Amniotic stem cell (primary cell): ENCODE measurements around the gene ADAM12.
A peak's percentile ranks its signal among the peaks of the same experiment; 100 is the strongest.

Experiments used
- DNase-seq: peaks from one replicate; lab custom pipeline; 2025; lab: John Stamatoyannopoulos, UW

ADAM12 gene

DNA sequence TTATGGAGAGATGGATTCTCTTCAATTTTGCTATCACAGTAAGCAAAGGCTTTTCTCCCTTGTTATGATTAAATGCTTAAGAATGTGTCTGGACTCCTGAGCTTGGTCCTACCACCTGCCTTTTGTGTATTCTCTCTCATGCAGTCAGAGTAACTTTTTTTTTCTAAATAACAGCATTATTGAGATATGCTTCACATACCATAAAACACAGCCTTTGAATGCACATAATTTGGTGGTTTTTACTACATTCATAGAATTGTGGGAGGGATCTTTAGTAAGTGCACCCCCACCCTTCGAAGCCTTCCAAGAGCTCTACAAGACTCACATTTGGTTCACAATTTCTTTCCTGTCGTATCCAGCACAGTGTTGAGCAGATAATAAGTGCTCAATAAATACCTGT, 175.5 kb downstream of the ADAM12 start:
- no peak for DNase-seq

DNA sequence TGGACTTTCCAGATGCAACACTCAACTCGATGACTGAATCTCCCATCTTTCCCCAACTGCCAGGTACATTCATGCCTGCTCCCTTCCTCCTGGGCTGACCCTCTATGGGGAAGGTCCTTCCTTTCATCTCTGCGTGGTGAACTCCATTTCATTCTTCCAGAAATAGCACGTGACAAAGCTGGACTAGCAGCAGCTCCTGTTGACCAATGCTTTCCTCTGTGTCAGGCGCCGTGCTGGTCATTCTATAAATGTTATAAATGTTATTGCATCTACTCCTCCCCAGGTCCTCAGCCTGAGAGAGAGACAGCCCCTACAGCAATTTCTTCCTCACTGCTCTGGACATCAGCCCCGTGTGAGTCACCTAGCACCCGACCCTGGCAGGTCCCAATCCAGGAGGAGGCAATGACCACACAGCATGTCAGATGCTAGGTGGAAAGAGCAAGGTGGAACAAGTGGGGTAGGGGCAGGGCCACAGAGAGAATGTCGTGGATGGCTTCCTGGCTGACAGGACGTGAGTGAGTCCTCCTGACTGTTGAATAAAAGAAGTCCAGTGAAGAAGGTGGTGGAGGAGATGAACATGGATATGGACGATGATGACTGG, 178.1 kb downstream of the ADAM12 start:
- DNase-seq: no peak

DNA sequence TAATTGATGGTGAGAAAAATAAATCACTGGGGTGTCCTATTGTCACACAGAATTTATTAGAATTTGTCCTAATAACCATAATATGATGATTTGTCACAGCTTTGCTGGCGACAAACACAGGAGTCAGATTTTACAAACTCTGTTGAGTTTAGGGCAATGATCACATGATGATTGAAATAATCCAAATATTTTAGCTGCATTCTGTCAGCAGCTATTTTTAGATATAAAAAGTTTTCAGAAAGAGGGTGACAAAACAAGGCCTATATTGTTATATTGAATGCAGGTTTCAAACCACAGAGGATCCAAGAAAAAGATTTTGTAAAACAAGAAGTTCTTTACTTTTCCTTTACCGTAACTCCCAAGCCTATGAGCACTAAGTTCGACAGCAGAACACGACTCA, 178.8 kb downstream of the ADAM12 start:
- no peak for DNase-seq

DNA sequence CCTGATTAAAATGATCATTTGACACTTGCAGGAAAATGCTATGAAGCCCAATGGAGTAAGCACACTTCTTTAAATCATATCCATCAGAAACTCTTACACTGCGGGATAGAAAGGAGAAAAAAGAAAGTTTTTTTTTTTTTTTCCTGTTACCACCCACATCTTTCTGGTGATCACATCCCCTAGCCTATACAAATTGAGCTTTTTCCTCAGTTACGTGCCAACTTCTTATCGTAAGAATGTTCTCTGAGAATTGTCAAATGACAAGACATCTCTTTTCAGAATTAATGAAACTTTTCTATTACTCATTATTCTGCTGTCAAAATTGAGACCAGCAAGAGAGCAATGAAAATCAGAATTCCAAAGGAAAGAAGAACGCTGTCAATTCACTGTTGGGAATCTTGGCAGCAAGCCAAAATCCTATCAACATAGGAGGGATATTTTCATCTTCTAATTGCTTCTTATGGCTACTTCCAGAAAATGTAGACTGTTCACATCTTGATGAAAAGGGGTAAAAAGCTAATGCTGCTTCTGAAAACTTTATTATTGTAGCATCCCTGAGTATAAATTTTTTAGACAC, 179.5 kb downstream of the ADAM12 start:
- no peak for DNase-seq

DNA sequence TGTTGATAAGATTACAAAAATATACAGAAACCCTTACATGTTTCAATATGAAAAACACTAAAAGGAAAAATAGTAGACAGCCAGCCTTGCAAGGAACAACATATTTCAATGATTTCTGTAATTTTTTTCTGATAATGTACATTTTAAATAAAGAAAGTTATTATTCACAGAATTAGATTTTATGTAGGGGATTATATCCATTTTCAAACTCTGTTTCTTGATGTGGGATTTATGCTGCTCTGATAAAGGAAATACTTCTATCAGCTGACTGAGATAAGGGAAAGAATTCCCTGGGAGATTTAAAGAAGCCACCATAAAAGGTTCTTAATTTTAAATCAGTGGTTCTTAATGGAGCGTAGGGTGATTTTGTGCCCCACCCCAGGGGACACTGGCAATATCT, 180.4 kb downstream of the ADAM12 start:
- no peak for DNase-seq

DNA sequence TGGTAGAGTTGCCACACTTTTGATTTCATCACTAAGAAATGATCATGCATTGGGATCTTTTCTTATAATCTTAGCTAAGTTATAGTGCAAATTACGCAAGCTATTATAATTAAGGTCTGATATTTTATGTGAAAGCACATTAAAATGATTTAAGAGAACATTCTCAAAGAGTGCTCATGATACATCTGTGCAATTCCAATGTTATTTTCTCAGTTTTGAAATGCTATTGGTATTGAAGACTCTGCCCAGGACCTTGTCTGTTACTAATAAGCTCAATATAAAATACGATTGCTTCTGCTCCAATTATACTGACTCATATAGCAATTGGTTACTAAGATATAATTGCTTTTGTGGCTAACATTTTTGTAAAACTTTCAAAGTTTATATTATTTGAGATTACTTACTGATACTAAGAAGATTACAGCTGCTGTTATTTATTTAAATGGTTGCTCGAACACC, 180.9 kb downstream of the ADAM12 start:
- DNase-seq: no peak

DNA sequence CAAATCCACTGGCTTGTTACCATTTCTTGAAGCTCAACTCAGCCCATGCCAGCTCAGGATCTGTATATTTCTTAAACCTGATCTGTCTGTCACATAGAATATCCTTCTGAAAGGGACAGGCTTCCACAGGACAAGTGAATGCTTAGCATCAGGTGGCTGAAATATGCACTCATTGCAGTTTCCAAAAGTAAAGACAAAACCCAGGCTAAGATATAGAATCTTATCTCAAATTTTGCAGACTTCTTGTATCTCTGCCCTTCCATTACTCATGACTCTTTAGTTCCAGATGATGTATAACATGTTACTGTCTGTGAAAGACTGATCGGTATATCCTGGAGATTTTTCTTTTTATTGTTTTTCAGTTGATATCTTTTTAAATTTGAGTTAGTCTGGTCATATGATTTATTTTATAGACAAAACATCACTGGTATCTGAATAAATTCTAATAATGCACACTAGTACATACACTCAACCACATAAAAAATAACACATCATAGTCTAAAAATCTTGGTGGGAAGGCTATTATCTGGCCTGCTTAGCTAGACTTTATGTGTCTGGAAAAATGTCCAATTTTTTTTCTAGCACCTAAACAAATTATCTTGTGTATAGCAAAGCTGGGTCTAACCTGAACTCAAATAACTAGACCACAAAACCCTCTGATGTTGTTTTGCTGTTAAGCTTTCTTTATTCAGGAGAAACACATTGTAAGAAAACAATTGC, 182.6 kb downstream of the ADAM12 start:
- no peak for DNase-seq

DNA sequence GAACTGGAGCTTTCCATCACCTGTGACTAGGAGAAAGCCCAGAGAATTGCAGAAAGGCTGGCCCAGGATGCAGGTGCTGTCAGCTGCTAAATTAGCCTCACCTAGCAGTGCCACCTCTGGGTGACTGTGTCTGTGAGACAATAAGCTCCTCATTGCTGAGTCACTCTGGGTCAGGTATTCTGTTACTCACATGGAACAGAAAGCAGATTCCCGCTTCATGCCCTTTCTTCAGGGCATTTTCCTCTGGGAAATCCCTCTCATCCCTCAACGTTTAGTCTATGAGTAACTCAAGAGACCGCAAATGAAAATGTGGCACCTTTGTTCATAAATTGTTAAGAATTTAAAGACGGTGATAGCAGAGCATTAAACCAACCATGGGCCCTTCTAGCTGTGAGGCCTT, 184.0 kb downstream of the ADAM12 start:
- DNase-seq: no peak

DNA sequence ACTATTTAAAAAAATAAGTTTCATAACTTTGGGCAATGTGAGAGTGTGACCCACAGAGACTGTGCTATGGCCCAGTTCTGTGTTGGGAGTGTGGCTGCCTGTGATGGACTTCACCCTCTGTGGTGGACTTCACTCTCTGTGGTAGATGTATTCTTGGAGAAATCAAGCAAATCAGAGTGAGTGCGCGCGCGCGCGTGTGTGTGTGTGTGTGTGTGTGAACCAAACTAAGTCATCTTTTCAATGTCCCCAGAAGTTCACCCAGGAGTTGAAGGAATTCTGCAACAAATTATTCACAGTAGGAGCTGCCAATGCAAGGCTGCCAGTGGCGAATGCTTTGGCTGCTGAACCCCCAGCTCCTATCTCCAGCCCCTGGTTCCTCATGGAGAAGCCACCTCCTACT, 184.5 kb downstream of the ADAM12 start:
- no peak for DNase-seq

DNA sequence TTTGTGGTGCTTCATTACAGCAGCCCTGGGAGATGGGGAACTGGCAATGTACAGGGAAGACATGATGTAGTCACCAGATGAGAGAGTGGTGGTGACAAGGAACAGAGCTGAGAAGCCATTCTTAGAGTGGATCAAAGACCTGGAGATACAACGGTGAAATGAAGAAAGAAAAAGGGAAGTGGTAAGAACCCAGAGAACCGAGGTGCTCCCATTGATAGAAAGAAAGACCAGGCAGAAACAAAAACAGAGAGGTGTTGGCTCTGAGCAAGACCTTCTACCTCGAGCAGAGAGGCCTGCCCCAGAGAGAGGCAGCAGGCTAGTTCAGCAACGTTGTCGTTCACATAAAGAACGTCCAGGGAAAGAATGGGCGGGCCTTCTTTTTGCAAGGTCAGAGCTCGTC, 186.7 kb downstream of the ADAM12 start:
- no peak for DNase-seq

DNA sequence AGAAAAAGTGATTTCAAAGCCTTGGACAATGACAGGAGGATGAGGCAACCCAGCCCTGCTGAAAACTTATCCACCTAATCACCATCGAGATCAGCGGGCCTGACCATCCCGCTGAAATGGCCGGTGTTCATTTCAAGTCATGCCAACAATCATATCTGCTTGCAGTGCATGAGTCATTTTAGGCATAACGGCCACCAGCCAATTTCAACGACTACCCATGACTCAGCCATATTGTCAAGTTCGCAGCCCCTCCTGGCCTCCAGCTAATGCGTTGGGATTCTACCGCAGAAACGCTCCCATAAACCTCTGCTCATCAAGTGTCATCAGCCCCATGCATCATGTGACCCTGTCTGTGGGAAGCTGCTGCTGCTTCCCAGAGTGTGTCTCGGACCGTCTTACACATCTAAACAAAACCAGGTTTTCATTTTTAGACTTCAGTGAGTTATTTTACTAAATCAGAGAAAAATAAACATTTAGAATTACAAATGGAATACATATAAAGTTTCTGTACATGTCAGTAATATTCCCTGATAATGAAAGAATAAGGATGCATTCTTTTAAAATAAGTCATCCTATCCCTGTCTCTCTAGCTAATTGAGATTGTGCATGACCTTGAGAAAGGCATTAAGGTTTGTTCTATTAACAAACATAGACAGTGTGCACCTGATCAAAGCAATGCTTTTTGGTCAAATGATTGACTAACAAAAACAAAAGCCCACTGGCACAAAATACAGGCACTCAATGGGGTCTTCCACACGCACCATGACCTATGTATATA, 188.9 kb downstream of the ADAM12 start:
- DNase-seq: peak; percentile 95

DNA sequence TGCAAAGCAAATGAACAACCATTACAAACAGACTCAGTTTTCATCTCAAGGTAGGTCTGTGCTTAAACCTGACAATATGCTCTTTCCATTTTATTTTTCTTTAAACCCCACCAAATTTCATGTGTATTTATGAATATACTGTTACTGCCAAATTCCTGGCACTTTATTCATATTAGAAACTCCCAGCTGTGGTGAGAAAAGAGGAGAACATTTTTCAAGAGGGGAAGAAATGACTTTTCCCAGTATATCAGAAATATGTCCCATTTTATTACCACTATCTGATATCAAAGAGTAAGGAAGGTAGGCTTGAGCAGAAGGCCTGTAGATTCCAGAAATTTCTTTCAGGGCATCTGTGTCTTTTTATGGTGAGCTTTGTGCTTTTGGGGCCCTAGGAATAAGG, 189.6 kb downstream of the ADAM12 start:
- DNase-seq: no peak

DNA sequence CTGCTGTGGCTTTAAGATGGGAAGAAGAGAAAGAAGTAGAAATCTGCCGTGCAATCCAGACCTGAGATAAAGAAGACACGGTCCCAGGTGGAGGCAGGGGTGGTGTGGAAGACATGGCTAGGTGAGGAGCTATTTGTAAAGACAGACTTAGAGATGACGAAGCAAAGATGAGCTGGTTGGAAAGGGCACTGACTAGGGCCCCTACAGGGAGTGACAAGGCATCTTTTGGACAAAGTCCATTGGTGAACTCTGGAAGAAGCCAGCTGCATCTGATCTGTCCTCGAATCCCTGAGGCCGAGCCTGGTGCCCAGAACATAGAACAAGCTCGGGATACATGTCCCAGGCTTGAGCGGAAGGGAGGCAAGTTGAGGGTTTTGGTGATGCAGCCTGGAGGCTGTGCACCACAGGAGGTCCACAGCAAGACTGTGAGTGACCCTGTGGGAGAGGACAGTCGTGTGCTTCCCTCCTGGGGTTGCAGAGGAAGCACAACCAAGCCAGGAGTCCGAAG, 191.2 kb downstream of the ADAM12 start:
- no peak for DNase-seq

DNA sequence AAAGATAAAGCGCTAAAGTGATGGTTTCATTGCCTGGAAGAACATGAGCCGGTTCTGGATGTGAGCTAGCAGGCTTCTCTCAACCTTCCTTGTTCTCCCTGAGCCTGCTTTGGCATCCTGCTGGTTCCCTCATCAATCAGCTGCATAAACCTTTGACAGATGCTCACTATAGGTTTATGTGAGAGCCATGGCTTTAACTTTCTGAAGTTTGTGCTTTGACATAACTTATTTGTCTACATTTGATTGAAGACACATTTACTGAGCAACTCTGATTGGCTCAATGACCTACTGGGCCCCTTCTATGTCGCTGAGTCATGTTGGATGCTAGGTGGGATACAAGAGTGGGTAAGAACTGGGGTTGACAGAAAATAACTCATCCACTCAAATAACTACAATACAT, 192.0 kb downstream of the ADAM12 start:
- DNase-seq: no peak

DNA sequence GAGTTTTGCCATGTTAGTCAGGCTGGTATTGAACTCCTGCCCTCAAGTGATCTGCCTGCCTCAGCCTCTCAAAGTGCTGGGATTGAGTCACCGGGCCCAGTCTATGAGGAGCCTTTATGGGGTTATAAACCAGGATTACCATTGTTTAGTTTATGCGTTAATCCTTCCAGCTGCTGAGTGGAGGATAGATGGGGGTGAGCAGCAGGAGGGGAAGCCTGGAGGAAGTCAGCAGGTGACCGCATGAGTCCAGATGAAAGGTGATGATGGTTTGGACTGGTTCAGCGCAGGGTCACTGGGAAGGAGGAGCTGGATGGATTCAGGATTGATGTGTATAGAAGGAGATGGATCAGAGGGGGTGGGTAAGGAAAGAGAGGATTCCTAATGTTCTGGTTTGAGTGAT, 197.1 kb downstream of the ADAM12 start:
- no peak for DNase-seq

DNA sequence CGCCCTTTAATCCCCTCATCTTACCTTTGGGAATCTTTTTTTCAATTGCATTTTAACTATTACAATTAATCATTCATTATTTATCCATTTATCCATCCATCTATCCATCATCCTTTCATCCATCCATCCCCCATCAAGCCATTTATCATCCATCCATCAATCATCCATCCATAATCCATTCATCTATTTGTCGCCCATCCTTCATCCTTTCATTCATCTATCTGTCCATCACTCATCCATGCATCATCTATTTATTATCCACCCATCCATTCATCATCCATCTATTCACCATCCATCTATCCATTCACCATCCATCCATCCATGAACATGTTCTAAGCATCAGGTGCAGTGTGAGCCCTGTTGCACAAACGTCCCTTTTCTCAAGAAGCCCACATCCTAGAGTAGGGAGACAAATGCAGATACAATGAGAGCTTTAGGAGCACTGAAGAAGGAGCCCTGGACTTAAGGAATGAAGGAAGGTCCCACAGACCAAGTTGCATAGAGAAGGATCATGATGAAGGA, 199.5 kb downstream of the ADAM12 start:
- no peak for DNase-seq

DNA sequence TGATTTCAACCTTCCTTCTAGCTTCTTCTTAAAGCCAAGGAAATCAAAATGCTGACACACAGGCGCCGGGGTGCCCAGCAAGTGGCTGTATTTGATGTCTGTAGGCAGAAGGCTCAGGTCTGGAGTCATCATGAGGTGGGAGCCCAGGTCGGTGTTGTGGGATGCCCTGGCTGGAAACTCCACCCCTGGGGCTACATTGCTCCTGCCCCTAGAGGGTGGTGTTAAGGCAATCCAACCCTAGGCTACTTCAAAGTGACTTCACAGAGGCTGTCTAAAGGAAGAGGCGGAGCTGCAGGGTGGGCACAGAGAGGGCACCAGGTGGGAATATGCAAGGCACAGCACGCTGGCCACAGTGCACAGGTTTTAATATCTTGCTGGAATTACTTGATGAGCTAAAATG, 200.9 kb downstream of the ADAM12 start:
- DNase-seq: no peak

DNA sequence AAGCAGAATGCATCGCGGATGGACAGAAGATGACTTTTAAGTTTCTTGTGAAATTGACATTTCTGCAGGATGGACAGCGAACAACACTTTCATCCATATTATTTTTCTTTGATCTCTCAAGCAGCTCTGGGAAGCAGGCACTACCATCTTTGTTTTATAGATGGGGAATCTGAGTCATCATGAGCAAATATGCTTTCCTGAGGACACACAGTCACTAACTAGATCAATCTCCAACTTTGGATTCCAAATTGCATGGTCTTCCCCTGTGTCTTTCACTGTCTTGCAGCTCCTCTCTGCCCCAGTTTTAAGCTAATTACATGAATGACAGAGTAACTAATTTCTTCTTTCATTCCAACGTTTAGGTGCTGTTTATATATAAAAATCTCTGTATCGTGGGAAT, 201.5 kb downstream of the ADAM12 start:
- DNase-seq: no peak

DNA sequence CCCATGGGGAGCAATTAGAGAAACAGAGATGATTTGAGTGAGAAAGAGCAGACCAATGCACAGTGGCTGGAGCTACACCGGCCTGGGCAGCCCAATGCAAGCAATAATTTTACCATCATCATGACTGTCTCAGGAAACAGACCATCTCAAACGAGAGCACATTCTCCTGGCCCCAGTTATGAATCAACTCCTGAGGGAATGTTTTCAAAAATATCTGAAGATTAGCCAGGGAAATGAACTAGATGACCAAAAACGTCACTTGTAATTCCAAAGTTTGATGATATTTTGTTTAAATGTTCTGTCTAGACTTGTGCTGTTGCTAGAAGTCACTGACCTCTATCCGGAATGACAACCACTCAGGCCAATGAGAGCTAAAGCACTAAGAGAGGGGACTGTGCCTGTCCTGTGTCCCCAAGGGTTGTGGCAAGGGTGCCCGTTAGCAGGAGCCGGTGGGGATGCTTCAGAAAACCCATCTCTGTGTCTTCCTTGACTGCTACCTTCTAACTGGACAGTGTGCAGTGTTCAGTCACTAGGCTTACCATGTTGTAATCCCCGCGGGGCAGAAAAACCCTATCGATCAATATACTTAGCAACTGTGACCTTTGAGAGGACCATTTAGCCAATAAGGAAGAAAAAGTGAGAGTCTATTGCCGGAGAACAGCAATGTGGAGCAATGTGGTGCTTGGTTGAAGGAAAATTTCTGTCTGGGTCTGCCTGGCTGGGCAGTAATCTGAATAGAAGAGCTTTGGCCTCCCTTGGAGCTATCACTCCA, 202.4 kb downstream of the ADAM12 start:
- DNase-seq: no peak

DNA sequence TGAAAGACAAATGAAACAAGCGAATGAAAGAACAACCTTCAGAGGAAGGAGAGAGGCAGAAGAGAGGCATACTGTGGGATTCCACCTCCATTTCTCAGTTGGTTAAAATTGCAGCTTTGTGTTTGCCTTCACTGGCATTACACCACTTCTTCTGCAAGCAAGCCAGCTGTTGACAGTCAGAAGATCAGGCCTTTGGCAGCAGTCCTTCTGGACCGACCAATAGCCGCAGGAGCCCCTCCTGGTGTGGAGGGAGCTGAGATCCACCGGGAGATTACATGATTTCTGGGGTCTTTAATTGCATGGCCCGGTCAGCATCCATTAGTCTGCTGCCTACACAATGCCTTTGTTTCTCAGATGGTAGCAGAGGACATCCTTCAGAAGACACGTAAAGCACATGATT, 206.7 kb downstream of the ADAM12 start:
- no peak for DNase-seq

DNA sequence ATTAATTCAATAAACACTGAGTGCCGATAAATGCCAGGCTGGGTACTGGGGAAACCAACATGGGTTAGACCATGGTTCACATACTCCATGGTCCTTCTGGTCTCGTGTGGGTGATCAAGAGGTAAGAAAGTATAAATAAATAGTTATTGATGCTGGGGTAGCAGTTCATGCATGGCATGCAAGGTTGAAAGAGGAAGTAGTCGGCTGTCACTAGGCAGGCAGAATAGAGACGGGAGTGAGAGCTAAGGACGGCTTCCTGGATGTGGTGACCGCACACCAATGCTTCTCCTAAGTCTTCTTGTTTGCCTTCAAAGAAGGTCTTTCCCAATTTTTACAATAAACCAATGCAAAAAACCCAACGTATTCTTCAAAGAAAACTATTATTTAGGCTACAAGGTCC, 208.6 kb downstream of the ADAM12 start:
- no peak for DNase-seq
